Measurements from ENCODE around the gene CHRNA5.

The CHRNA5 gene

GRCh38 chr15:78533331-78533730 is 32.0 kb upstream of the CHRNA5 start:
- DNase-seq (ENCODE audit: low read depth in 1 of 2, low spot score in 1 of 2), result no peak
- TF ChIP-seq POLR2AphosphoS5 (IDR thresholded peaks at IDR 0.05; ENCODE audit: low read depth) (no peak), GABPA (IDR thresholded peaks at IDR 0.05; ENCODE audit: low read depth) (no peak), CTCF (IDR thresholded peaks at IDR 0.05; ENCODE audit: insufficient read depth, low read length) (no peak), REST (IDR thresholded peaks at IDR 0.05; ENCODE audit: insufficient replicate concordance, low read depth) (no peak), SPI1 (IDR thresholded peaks at IDR 0.05; ENCODE audit: borderline replicate concordance, low read depth) (no peak)

GRCh38 chr15:78536134-78536533 is 29.2 kb upstream of the CHRNA5 start:
- no peak overlapping the region for H3K4me3 ChIP-seq (replicated peaks; ENCODE audit: insufficient read depth, low read length)
- H3K27me3 ChIP-seq (ENCODE audit: insufficient read depth, poor library complexity, severe bottlenecking), result no peaks in the 10 kb centered on the region
- DNase-seq (ENCODE audit: low read depth in 1 of 2, low spot score in 1 of 2), result no peak
- TF ChIP-seq CTCF (IDR thresholded peaks at IDR 0.05; ENCODE audit: insufficient read depth, low read length), result no peak
- no peak for TF ChIP-seq GABPA (IDR thresholded peaks at IDR 0.05; ENCODE audit: low read depth)
- no peak for TF ChIP-seq REST (IDR thresholded peaks at IDR 0.05; ENCODE audit: insufficient replicate concordance, low read depth)
- TF ChIP-seq POLR2AphosphoS5 (IDR thresholded peaks at IDR 0.05; ENCODE audit: low read depth), result no peak
- no peak for TF ChIP-seq SPI1 (IDR thresholded peaks at IDR 0.05; ENCODE audit: borderline replicate concordance, low read depth)
- no peak overlapping the region for H3K27ac ChIP-seq (replicated peaks)

More at GRCh38 chr15:78533331-78533730, 32.0 kb upstream of the CHRNA5 start:
- Histone ChIP-seq H3K27ac (replicated peaks) (no peak overlapping the region), H3K4me3 (replicated peaks; ENCODE audit: insufficient read depth, low read length) (no peak overlapping the region), H3K27me3 (ENCODE audit: insufficient read depth, poor library complexity, severe bottlenecking) (no peaks in the 10 kb centered on the region)

GRCh38 chr15:78537266-78537905 is 27.9 kb upstream of the CHRNA5 start:
- no peak overlapping the region for H3K27ac ChIP-seq (replicated peaks)
- no peak overlapping the region for H3K4me3 ChIP-seq (replicated peaks; ENCODE audit: insufficient read depth, low read length)
- TF ChIP-seq REST (IDR thresholded peaks at IDR 0.05; ENCODE audit: insufficient replicate concordance, low read depth) (no peak), POLR2AphosphoS5 (IDR thresholded peaks at IDR 0.05; ENCODE audit: low read depth) (no peak), GABPA (IDR thresholded peaks at IDR 0.05; ENCODE audit: low read depth) (no peak), CTCF (IDR thresholded peaks at IDR 0.05; ENCODE audit: insufficient read depth, low read length) (no peak), SPI1 (IDR thresholded peaks at IDR 0.05; ENCODE audit: borderline replicate concordance, low read depth) (no peak)
- DNase-seq (ENCODE audit: low read depth in 1 of 2, low spot score in 1 of 2), result no peak
- H3K27me3 ChIP-seq (ENCODE audit: insufficient read depth, poor library complexity, severe bottlenecking), result no peaks in the 10 kb centered on the region

Data from HL-60 (cell line).